GM19351 (cell line): ENCODE results near the gene MNT.
"Not testable (repeated sequence)": the region's sequence is repeated elsewhere in the genome, so short reads cannot be mapped to it uniquely, and the experiment has no call there.

Experiments
- ATAC-seq: cut with Tn5 transposase; IDR thresholded peaks from one replicate; pipeline ENCODE4 v1.9.1; 2021; ENCODE audit warnings: mild to moderate bottlenecking, moderate library complexity; ENCODE audit not compliant: unreplicated experiment

MNT gene, protein sequence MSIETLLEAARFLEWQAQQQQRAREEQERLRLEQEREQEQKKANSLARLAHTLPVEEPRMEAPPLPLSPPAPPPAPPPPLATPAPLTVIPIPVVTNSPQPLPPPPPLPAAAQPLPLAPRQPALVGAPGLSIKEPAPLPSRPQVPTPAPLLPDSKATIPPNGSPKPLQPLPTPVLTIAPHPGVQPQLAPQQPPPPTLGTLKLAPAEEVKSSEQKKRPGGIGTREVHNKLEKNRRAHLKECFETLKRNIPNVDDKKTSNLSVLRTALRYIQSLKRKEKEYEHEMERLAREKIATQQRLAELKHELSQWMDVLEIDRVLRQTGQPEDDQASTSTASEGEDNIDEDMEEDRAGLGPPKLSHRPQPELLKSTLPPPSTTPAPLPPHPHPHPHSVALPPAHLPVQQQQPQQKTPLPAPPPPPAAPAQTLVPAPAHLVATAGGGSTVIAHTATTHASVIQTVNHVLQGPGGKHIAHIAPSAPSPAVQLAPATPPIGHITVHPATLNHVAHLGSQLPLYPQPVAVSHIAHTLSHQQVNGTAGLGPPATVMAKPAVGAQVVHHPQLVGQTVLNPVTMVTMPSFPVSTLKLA

DNA sequence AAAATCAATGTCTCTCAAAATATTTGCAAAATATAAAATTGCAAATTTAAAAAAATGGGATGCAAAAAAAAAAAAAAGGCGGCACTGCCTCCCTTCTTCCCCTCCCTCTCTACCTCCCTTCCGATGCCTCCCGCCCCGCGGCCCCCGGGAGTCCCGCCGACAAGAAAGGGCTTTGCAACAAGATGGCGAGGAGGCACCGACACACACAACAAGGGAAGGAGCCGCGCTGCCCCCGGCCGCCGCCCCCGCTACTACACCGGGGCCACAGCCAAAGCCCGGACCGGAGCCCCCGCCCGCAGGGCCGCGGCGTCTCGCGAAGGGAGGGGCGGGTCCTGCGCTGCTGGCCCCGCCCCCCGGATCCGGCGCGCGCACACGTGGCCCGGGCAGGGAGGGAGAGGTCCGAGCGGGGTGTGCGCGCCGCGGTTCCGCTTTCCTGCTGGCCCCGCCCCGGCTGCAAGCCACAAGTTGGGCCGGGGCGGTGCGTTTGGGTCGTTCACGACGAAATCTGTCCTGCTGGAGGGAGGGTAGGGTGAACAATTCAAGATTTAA is at the start of gene MNT:
Gene MNT (minus strand): TSS at position 184 of the 549 bp plus-strand sequence. CDS start 348 bp downstream, outside the sequence.
- peak; percentile 25 for ATAC-seq

DNA sequence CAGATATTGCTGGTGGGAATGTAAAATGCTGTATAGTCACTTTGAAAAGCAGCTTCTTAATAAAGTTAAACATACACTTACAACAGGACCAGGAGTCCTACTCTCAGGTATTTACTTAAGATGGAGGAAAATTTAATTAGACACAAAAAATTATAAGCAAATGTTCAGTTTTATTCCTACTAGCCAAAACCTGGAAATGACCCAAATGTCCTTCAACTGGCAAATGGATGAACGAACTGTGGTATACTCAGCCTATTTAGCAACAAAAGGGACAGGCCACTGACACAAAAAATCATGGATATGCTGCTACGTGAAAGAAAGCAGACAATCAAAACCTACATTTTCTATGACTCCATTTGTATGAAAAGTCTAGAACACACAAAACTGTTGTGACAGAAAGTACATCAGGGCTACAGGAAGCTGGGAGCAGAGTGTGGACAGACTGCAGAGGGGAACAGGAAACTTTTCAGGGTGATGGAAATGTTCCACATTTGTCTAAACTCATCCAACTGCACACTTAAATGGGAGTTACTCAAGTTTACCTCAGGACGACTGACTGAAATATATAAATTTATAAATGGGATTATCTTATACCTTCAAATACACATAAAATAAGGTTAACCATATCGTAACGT is 49.3 kb upstream of the MNT start:
- ATAC-seq = no peak

DNA sequence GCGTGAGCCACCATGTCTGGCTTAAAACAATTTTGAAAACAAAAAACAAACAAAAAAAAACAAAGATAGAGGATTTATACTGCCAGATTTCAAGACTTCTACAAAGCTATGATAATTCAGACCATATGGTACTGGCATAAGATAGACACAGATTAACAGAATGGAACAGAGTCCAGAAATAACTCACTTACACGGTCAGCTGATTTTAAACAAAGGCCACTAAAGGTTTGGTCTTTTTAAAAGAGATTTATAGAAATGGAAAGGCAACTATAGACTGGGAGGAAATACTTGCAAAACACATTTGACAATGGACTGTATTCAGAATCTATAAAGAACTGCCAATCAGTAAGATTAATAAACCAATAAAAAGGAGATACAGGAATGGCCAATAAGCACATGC is 48.6 kb upstream of the MNT start:
- no peak for ATAC-seq

DNA sequence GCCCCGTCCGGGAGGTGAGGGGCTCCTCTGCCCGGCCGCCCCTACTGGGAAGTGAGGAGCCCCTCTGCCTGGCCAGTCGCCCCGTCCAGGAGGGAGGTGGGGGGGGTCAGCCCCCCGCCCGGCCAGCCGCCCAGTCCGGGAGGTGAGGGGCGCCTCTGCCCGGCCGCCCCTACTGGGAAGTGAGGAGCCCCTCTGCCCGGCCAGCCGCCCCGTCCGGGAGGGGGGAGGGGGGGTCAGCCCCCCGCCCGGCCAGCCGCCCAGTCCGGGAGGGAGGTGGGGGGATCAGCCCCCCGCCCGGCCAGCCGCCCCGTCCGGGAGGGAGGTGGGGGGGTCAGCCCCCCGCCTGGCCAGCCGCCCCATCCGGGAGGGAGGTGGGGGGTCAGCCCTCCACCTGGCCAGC is 46.6 kb upstream of the MNT start:
- ATAC-seq = not testable (repeated sequence)

DNA sequence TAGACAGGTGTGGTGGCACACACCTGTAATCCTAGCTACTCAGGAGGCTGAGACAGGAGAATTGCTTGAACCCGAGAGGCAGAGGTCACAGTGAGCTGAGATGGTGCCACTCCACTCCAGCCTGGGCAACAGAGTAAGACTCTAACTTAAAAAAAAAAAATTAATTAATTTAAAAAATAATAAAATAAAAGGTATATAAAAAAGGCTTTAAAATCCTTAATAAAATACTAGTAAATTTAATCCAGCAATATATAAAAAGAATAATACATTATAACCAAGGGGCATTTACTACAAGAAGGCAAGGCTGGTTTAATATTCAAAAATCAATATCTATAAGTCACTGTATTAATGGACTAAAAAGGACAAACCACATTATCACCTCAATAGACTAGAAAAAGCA is 44.8 kb upstream of the MNT start:
- ATAC-seq = no peak

DNA sequence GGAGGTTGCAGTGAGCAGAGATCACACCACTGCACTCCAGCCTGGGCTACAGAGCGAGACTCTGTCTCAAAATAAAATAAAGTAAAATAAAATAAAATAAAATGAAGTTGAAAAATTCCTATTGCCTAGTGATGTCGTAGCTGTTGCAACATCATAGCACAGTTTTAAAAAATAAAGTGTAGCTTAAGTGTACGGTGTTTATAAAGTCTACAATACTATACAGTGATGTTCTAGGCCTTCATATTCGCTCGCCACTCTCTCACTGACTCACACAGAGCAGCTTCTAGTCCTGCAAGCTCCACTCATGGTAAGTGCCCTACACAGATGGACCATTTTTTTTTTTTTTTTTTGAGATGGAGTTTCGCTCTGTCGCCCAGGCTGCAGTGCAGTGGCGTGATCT is 43.5 kb upstream of the MNT start:
- ATAC-seq = no peak

DNA sequence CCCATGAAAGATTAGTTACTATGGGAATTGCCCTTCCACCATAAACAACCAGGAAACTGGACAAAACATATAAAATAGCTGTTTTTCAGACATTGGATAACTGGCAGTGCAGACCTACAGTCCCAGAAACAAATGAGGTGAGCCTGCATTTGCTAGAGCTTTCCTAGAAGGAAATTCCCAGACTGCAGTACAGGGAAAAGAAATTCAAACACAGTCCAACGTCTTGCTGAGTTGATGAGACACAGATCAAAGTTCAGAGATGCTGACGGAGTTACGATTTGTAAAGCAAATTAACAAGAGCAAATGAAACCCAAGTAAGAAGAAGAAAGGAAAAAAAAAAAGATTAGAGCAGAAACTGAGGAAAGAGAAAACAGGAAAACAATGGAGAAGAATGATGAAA is 41.3 kb upstream of the MNT start:
- ATAC-seq = no peak

DNA sequence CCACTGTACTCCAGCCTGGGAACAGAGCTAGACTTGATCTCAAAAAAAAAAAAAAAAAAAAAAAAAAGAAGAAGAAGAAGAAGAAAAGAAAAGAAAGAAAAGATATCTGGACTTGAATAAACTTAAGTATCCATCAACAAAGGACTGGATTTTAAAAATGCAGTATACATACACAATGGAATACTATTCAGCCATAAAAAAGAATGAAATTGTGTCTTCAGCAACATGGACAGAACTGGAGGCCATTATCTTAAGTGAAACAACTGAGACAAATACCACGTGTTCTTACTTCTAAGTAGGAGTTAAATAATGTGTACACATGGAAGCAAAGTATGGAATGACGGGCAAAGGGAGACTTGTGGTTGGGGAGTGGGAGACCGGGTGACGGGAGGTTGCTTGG is 40.1 kb upstream of the MNT start:
- ATAC-seq = no peak

DNA sequence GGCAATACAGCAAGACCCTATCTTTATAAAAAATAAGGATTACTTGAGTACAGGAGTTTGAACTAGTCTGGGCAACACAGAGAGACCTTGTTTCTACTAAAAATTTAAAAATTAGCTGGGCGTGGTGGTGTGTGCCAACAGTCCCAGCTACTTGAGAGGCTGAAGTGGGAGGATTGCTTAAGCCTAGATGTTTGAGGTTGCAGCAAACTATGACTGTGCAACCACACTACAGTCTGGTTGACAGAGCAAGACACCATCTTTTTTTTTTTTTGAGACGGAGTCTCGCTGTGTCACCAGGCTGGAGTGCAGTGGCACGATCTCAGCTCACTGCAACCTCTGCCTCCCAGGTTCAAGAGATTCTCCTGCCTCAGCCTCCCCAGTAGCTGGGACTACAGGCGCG is 39.1 kb upstream of the MNT start:
- ATAC-seq = not testable (repeated sequence)

DNA sequence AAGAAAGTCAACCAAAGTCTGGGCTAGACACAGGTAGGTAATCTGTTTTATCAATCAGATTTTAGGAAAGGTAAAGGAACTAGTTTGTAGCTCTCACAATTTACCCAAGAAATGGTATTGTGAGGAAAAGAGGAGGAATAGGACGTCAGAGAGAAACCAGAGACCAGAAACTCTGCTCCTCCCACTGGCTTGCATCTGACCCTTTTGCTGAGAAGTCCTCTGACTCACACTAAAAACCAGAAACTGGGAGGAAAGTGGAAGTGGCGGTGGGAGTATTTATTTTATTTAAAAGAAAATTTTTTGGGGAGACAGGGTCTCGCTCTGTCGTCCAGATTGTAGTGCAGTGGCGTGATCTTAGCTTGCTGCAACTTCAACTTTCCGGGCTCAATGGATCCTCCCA is 38.0 kb upstream of the MNT start:
- no peak for ATAC-seq

DNA sequence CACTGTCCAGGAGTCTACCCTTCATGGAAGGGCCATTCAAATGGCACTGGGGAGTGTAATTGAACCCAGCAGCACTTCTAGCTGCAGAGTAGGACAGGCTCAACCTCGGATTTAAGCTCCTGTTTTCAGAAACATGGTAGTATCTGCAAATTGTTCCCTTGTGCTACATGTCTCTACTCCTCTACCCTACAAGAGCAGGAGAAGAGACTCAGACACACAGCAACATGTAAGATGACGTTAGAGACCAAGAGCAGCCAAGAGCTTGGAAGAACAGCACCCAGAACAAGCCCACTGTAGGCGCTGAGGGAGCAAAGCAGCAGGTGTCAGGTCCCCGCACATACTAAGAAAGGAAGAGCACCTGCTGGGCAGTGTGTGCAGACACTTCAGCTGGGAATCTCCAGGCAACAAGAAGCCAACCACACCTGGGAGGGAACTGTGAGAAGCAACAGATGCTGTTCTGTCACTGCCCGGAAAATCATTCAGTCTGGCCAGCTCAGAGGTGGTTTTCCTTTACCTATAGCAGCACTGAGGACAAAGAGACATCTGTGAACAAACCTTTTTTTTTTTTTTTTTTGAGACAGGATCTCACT is 35.6 kb upstream of the MNT start:
- ATAC-seq = no peak

DNA sequence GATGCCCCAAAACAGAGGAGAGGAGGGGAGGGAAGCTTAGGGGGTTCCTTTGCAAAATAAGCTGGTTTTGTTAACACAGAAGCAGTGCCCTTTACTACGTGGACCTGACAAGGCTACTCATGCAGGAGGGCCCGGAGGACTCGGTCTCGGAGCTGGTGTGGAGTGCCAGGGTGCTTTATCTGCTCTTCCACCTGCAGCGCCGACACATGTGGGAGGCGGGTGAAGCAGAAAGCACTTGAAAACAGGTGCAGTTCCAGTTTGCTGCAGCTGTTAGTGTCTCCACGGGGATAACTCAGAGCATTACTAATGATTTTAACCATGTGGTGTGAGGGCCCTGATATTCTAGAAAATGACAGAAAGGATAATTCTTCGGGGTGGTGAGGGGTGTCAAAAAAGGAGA is 35.0 kb upstream of the MNT start:
- ATAC-seq = no peak

DNA sequence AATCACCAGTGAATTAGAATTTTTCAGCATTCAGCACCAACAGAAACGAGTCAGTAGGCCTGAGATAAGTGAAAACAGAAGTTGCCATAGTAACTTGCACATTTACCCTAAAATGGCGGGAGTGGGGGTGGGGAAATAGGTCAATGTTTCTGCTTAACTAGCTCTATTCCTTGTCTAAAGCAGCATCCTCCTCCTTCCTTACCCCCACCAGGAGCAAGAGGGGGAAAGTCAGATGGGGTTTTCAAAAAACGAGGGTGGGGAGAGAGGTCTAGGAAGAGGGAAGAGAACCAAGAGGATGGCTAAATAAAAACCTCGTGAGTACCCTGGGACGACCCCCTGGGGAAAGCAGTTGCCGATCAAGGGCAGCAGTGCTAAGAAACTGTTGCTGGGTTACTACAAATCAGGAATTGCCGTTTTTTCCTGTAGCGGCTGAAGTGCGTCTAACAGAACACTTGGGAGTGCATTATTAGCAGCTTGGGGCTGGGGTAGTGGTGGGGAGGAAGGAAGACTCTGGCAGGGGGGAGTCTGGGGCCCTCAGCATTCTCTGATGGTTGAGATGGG is 34.4 kb upstream of the MNT start:
- ATAC-seq = no peak

DNA sequence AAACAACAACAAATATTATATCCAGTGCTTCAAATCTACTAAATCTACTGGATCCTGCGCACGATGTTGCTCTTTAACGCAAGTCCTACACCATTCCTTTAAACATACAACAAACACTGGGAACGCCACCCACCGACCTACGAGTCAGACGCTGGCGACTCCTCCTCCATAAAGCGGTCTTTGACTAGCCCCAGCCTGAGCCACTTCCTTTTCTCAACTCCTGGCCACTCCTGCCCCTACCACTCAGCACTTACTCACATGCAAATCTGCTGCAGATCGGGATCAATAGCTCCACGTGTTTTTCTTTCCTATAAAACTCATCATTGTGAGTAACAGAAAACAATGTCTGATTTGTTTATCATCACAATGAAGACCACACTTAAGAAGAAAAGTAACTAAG is 32.8 kb upstream of the MNT start:
- ATAC-seq = no peak

DNA sequence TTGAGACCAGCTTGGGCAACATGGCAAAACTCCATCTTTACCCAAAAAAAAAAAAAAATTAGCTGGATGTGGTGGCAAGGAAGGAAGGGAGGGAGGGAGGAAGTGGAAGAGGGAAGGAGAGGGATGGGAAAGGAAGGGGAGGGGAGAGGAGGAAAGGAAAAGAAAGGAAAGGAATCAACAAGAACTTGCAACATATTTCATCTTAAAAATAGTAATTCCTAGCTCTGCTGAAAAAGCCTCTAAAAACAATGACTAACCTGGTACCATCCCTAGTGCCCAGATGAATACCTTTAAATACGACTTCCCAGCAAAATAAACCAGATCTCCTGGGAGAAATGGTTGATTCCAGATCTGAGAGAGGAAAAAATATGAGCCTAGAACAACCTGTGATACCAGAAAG is 27.1 kb upstream of the MNT start:
- no peak for ATAC-seq

DNA sequence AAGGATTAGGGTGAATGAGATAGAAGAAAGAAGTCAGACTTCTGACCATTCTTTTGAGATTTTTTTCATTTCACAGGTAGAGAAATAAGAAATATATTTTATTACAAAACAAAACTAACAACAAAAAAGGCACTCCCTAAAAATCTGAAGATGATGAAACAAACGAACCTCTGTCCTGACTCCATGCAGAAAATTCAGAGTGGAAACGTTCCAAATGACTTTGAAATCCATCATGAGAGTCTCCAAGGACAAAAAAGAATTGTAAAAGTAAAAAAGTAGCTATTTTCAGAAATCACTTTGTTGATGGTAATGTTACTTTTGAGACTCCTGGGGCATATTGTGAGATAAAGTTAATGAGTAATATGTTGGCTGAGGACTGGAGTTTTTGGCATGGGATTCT is 26.4 kb upstream of the MNT start:
- no peak for ATAC-seq

DNA sequence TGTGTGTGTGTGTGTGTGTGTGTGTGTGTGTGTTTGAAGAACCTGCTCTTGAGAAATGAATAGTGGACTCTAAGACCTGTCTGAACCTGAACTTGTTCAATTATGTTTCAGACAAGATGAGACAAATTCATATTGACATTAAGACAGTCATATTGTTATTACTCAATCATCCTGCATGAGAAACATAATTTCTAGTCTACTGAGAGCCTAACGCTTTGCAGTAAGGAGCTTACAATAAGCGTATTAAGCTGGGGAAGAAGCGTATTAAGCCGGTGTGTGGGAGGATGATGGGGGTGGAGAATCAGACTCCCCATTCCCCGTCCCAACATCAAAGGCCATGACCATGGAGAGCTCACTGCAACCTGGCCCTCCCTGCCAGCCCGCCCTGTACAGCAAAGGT is 22.4 kb upstream of the MNT start:
- no peak for ATAC-seq

DNA sequence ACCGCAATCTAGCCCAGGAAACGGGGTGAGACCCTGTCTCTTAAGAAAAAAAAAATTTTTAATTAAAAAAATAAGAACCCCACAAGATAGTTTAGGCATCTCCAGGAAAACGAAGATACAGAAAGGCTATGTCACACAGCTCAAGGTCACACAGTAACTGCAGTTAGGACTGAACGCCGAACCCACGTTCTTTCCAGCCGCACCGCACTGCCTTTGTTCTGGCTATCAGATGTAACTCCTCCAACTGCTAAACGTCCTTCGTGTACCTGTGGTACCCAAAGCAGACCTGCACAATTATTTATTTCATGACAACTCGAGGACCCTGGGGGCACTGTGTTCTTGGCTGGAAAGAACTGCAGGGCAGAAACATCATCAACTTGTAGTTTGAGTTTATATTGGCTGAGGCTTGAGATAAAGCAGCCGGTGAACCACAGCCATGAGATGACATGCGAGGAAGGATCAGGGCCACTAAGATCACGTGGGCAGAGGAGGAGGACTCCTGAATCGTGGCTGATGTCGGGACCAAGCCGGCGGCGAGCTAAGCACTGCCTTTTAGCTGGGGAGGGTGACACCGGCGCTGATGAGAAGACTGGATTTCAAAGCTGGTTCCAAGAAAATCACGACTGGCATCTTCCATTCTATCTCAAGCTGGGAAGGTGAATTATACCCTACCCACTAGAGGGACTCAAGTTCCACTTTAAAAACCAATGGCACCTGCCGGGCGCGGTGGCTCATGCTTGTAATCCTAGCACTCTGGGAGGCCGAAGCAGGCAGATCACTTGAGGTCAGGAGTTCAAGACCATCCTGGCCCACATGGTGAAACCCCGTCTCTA is 20.7 kb upstream of the MNT start:
- ATAC-seq = no peak

DNA sequence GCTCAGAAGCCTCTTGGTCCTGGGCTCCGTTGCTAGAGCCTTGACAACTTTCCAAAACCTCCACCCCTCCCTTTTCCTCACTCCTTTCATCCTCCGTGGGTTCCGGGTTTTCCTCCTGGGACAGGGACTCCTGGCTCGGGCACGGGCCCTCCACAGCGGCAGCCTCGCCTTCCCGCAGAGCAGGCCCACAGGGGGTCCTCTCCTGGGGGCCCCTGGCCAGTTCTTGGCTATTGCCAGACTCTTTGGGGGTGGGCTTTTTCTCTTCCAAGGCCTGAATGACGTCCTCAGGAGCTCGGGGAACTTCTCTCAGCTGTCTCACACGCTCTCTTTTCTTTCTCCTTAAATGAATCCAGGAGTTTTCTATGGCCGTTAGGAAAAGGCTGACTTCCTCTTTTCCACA is 19.3 kb upstream of the MNT start:
- ATAC-seq = no peak

DNA sequence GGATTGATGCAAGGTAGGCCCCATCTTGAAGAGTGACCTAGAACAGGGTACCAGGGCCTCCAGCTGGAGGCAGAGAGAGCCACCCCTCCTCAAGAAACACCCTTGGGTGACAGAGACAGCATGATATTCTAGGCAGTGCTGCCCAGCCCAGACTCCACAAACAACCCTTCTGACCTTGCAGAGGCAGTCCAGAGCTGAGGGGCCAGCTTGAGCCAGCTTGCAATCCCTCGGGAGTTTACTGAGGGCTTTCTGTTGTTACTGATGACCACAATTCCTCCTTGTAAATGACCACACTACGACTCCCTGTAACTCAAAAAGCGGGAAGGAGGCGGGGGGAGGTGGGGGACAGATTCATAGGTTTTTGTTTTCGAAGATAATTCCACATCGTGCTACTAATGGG is 18.6 kb upstream of the MNT start:
- ATAC-seq = no peak
